ENCODE measurements around the gene FLT3. TPM values are rescaled to one million over a fixed set of nuclear protein-coding genes. Genes with fewer than 3 reads are reported as not detected.

Gene FLT3
- polyA plus RNA-seq, 3 donors, result 0.25 to 0.39 (median 0.28) TPM

DNA sequence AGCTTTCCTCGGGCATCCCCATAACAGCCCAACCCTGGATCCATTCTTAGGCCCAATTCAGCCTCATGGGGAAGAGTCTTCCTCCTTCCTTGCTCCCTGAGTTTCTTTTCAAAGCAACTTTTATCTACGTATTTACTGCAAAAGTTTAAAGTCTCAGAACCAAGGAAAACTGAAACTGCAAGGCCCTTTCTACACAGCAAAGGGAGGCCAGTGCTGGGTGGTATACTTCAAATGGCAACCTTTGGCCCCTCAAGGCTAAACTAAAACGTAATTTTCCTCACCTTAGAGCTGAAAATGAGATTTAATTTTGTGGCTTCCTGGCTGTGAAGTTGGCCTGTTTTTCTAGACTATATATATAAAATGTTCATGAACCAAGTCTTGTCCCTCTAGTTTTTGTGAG lies 136.9 kb downstream of the FLT3 start:
- no peak for DNase-seq (ENCODE audit: low read depth in 3 of 3, low spot score in 2 of 3)

DNA sequence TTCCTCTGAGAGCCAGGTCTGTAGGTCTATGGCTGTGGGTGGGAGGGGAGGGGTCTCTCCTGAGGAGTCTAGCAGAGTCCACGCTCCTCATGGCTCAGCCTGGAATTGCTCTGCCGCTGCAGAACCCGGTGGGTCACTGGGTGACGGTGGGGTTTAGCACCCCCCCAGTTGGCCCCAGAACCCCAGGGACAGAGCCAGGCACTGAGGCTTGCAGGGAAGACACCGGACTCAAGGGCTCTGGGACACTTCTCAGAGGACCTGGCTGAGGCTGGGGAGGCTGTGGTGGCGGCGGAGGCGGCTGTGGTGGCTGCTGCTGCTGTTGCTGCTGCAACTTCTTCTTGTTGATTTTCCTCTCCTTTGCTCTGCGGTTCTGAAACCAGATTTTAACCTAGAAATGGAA lies 137.4 kb downstream of the FLT3 start:
- no peak for DNase-seq (ENCODE audit: low read depth in 3 of 3, low spot score in 2 of 3)

DNA sequence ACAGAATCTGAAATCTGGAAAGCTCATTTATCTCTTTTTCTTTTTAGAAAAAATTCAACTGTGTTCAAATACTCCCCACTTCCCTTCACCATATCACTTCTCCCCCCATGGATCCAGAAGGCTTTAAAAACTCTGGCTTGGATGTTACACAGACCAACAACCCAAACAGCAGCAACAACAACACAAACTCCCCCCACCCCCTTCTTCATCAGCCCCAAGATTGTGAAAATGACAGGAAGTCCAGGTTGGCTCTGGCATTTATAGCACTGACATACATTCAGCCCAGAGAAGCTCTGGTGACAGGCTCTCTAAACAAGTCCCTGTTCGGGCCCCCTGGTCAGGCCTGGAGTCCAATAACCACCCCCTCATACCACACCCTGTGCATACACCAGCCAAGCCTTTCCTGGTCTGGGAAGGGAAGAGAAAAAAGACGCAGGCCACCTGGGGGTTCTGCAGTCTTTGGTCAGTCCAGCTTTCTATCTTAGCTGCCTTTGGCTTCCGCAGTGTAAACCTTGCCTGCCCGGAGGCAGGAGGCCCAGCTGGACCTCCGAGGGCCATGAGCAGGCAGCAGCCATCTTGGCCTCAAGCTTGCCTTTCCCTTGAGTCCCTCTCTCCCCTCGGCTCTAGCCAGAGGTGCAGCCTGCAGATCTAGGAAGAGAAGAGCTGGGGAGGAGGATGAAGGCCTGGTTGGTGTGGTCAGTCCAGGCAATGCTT lies 138.1 kb downstream of the FLT3 start:
- DNase-seq (ENCODE audit: low read depth in 3 of 3, low spot score in 2 of 3), result no peak

DNA sequence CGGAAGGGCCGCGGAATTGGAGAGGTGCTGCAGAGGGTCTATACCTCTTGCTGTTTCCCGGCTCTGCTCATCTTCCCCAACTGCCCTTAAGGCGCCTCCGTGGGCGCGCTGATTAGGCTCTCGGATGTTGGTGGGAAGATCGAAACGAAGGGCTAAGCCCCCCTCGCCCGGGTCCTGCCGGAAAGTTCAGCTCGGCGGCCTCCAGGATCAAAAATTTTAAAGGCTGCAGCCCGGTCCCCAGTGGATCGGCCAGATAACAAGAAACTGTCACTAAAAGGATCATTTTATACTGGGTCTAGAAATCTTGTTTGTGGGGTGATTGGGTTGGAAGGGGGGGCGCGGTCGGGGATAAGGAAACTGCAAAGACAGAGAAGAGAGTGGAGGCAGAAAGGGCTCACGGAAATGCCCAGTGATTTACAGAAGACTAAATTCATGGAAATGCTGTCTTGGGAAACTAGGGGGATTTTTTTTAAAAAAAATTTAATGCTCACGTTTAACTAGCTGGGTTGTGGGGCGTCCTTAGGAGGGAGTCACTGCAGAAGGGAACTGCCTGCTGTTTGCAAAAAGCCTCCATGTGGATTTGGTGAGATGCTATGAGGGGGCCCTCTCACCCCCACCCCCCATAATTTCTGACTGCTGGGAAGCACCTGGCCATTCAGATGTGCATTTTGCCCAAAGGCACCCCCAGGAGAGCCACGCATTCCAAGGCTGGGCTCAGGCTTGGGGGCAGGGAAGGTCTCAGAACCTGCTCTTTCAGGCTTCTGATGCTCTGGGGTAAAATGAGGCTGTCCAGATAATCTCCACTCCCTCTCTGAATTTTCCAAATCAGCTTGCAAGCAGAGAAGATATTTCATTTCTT lies 138.9 kb downstream of the FLT3 start:
- DNase-seq (ENCODE audit: low read depth in 3 of 3, low spot score in 2 of 3), result no peak

DNA sequence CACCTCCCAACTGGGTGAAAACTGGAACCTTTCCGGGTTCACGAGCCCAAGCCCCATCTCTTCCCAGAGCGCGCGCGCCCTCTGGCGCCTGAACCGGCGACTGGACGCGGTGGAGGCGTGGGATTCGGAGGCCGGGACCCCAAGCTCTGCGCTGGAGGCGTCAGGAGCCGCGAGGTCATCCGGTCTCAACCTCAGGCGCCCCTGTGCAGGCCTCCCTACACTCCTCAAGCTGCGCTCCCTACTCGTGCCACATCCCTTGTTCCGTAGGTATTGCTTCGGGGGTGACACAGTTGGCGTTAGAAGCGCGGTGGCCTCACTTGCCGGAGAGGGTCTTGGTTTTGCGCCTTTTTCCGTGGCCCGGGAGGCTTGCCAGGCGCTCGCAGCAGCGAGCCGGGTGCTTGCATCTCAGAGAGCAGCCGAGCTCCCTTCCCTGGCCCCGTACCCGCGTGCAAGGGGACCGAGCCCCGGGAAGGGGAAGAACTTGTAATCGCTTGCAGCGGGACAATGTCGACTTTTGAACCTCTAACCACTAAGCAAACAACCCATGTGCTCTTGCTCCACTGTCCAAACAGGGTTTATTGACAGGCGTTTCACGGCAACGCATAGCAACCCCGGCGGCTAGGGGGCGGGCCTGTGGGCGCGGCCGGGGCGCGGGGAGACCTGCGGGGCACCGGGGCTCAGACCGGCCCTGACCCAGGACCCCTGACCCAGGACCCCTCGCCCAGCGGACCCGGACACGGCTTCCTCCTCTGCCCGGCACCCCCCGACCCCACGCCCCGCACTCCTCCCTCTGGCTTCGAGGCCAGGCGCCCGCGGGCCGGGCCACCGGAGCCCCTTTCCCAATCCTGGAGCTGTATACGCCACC lies 139.8 kb downstream of the FLT3 start:
- DNase-seq (ENCODE audit: low read depth in 3 of 3, low spot score in 2 of 3), result no peak

DNA sequence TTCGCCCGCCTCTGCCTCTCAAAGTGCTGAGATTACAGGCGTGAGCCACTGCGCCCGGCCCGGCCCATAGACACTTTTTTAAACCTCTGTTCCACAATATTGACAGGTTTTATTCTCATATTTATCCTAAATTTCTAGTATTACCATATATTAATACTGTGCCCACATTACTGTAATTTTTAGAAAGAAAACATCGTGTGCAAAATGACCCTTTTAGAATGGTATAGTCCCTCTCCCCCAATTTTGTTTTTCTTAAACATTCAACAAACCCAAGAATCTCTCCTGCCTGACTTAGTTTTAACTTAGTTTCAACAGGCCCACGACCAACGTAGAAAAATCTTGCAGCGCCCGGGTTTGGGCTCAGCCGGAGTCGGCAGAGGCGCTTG lies 140.4 kb downstream of the FLT3 start:
- DNase-seq (ENCODE audit: low read depth in 3 of 3, low spot score in 2 of 3), result no peak

DNA sequence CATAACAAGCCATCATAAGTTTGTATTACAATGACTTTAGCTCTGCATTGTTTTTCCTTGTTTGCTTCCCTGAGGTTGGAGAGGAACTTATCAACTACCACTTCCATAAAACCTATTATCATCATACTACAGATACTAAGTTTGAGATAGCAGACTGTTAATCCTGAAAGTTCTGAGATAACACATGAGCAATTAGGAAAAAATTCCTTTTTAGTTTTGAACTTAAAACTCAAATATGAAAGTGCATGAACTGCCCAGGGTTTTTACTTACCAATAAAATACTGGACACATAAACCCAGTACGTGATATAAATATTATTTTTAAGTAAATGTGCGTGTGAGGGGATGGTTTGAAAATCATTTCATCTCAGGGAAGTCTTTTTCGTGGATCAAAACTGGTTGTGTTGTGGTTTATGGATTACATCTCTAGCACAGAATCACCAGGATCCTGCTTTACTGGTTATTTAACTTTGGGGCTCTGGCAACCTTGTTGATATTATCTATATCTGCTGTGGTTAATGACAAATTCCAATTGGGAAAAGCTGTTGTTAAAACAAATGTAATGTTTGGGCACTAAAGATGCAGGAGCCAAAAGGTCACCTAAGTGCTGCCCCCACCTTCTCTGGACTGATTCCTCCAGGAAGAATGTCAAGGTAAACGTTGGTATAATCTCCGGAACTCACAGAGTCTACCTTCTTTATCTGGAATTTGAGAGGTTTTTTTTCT lies 143.6 kb downstream of the FLT3 start:
- no peak for DNase-seq (ENCODE audit: low read depth in 3 of 3, low spot score in 2 of 3)

DNA sequence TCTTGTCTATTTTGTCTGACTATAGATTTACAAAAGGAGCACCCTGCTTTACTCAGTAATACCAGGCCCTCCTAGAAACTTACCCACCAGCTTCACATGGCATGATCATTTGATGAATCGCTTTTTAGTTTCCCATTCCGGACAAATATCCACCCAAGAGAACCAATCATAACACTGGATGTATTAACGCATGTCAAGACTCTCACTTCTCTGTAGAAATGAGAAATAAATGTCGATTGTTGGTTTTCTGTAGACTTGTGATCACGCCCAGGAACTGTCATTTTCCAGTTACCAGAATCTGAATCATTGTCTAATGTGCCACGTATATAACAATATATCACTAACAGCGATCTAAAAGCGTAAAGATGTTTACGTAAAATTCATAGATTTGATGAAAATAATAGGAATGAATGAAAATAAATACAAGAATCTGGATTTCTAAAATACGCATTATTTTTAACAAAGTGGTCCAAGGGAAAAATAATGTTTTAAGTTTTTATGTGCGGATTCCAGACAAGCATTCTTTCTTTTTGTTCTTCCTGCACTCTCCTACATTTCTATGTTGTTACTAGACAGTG lies 145.3 kb downstream of the FLT3 start:
- DNase-seq (ENCODE audit: low read depth in 3 of 3, low spot score in 2 of 3), result no peak

DNA sequence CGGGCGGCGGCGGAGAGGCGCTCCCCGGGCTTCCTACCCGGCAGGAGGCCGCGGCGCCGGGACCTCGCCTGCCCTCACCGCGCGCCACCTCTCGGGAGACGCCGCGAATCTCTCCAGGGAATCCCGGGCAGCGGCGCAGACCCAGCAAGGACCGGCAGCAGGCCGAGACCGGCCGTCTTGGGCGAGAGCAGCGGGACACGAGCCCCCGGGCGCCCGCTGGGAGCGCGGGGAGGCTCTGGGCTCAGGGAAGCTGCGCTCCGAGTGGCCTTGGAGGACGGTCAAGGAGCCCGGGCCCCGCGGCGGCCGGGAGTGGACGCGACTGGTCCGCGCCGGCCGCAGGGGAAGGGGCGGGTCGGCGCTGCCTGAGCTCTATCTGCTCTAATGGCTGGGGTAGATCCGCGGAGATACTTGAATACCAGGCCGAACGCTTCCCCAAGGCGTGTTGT lies 145.9 kb downstream of the FLT3 start:
- DNase-seq (ENCODE audit: low read depth in 3 of 3, low spot score in 2 of 3), result no peak

DNA sequence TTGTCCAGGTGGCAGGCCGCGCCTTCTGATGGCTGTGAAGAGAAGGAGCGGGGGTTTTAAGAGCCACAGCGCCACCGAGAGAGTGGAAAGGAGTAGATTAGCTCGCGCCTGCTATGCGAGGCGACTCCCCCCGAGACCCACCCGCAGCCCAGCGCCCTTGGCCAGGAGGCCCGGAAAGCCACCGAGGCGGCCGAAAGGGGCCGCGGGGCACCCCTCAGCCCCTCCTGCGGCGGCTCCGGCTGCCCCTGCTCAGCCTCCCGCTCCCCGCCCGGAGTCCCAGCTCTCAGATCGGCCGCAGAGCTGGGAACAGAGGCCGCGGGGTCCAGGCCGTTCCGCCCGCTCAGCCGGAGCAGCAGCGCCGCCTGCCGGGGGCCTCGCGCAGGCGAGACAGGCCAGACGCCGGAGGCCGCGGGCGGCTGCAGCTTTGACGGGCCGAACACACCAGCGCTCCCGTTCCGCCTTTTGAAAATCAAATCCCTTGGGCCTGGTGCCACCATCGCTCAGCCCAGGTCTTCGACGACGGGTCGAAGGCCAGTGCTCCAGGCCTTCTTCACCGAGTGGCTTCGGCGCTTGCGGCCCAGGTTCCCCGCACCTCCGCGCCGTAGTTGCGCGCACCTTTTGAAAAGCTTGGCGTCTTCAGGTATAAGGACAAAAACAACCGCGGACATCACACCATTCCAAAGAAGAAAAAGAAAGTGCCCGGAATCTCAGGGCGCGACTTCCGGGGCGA lies 146.5 kb downstream of the FLT3 start:
- peak in 2 of 3 donors; percentile 64 to 72 for DNase-seq (ENCODE audit: low read depth in 3 of 3, low spot score in 2 of 3)

Other genes starting within 250 kb of the FLT3 start
- gene PDX1, start 180.6 kb downstream of the FLT3 start, polyA plus RNA-seq (ENCODE audit: insufficient read length in 3 of 3), result not detected
- gene CDX2, start 131.3 kb downstream of the FLT3 start, polyA plus RNA-seq (ENCODE audit: insufficient read length in 3 of 3), result not detected
- gene URAD, start 111.9 kb downstream of the FLT3 start, polyA plus RNA-seq (ENCODE audit: insufficient read length in 3 of 3), result not detected
- gene PAN3, start 38.0 kb upstream of the FLT3 start, polyA plus RNA-seq (ENCODE audit: insufficient read length in 3 of 3), result 10 to 100 TPM; 47.9 to 54.1 (median 49.9) TPM